Activated CD4-positive, alpha-beta T cell treated with anti-CD3 and anti-CD28 coated beads for 48 hours (primary cell): Measurements from ENCODE around the gene HOXA6.

Source experiments
- DNase-seq: peaks from one replicate; pipeline ENCODE4 v3.0.0-alpha.2; 2020

Gene HOXA6

DNA sequence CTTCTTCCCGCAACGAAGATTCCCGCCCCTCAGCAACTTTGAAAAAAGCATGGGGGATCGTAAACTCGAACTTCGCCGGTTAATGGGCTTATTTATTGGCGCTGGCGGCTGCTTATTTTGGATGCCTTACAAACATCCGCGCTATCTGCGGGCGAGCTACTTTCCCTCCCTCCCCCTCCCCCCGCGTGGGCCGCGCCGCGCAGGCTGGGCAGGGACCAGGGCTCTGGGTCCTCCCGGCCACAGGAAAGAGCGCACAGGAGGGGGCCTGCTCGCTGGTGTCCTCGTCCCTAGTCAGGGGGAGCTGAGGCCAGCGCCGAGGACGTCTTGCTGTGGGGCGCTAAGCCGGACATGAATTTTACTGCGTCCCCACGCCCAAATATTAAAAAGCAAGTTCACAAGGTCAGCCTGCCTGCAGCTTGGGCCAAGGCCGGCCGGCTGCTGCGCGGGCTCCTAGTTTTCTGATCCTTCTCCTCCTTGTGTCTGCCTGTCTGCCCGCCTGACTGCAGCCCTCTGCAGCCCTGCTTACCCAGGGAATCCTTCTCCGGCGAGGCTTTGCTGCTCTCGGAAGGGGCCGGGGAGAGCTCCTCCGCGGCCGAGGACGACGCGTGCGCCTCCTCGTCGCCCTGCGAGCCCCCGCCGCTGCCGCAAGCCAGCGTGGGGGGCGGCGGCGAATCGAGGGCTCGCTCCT lies 25.4 kb upstream of the HOXA6 start:
- DNase-seq, result peak; percentile 22

DNA sequence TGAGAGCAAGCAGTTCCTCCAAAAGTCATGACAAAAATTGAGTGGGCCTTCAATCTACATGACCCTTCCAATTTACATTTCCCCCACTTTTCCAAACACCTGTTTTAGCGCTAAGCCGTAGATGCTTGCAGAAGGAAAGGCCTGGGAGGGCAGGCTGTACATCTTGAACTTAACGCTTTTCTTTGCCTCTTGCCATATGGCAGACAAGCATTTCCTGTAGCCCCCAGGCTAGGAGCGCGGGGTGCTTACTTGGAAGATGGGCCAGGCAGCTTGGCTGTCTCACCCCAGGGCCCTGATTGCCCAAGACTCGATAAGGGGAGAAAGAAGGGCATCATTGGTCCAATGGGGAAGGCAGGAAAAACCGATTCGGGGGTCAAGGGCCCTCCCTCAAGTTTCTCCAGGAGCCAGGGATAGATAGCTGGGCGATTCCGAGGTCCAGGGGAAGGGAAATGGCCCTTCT lies 24.8 kb upstream of the HOXA6 start:
- peak; percentile 4 for DNase-seq

DNA sequence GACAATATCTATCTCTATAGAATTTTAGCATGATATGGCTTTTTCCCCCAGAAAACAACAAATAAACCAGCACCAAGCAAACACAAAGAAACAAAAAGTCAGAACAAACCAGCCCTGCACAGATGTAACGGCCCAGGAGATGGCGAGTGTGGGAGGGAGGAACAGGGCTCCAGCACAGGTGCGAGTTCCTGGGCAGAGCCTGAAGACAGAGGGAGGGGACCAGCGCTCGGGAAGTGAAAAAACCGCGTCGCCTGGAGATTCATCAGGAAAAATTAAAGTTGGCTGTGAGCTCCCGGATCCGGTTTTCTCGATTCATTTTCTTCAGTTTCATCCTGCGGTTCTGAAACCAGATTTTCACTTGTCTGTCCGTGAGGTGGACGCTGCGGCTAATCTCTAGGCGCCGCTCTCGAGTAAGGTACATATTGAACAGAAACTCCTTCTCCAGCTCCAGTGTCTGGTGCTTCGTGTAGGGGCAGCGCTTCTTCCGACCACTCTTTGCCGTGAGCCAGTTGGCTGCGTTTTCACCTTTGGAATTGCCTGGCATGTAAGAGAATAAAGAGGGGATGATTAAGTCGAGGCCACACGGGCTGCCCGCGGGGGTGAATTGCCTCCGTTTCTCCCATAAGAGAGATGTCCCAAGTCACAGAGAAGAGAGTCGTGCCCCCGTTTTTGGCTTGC lies 24.2 kb upstream of the HOXA6 start:
- DNase-seq, result peak; percentile 25

DNA sequence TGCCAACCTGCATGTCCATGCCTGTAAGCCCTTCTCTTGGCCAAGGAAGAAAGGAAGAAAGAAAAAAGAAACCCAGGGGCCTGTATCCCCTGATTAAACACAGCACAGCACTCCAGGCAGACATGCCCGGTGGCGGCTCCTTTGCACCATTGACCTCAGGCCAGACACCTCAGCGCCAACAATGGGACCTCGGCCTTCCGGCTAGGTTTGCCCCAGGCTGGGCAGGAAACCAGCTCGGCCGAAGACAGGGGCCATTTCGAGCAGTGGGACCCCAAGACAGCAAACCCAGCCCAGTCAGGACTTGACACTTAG lies 23.7 kb upstream of the HOXA6 start:
- DNase-seq, result peak; percentile 6

DNA sequence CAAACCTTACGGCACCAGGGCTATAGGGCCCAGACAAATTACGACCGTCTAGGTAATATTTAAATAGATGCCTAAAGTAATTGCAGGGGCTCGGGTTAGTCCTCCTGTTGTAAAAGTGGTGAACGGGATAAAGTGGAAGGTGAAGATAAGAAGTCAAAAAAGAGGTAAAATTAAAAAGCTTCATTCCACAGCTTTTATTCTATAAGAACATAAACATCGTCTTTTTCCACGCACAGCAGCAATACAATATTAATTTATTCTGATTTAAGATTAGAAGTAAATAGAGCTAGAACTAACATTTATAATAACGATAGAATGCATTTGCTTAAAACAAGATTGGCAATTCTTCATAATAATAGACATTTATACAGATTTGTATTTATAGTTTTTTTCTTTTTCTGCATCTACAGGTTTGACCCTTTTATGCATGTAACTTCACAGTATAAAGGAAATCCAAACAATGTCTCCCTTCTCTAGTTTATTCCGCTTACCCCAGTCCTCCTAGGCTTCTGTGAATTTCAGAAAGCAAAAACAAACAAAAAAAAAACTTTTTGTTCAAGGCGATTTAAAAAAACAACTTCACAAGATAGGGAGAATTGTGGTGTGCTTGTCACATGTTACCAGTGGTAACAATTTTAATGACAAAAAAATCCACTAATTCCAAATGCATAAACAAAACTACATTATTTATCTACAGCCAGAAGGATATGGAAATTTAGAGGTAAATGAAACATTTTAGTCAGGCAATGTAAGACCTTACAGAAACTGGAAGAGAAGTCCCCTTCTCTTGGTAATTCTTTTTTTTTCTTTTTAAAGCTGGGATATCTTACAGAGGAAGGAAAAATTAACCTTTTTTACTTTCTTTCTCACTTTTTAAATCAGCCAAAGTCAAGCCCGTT lies 23.1 kb upstream of the HOXA6 start:
- no peak for DNase-seq

DNA sequence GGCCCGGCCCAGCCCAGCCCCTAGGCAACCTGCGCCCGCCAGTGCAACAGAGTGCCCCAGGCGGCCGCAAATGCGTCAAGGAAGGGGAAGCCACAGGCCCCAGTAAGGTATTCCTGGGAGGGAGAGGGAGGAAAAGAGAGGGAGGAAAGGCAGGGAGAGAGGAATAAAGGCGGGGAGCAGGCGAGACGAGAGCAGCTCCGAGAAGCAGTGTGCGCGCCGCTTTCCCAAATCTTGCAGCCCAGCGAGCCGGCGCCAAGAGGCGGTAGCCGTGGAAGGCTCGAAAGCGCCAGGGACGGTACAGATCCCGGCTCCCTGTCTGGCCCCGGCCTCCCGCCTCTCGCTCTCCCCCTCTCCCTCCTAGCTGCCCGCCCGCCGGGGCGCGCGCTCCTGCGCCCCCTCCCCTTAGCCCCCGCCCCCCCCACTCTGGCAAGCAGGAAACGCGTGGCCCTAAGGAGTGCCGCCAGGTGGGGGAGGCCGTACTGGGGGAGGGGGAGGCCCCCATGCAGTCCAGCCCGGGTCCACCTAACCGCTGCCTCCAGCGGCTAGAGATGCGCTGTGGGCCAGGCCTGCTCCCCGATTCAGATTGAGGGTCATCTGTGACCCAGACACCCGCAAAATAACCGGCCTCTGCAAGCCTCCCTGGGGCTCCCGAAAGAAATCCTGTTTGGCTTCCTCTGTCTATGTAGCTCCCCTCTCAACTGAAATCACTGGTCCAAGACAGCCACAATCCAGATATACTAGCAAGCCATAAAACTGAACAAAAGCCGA lies 22.3 kb upstream of the HOXA6 start:
- no peak for DNase-seq

DNA sequence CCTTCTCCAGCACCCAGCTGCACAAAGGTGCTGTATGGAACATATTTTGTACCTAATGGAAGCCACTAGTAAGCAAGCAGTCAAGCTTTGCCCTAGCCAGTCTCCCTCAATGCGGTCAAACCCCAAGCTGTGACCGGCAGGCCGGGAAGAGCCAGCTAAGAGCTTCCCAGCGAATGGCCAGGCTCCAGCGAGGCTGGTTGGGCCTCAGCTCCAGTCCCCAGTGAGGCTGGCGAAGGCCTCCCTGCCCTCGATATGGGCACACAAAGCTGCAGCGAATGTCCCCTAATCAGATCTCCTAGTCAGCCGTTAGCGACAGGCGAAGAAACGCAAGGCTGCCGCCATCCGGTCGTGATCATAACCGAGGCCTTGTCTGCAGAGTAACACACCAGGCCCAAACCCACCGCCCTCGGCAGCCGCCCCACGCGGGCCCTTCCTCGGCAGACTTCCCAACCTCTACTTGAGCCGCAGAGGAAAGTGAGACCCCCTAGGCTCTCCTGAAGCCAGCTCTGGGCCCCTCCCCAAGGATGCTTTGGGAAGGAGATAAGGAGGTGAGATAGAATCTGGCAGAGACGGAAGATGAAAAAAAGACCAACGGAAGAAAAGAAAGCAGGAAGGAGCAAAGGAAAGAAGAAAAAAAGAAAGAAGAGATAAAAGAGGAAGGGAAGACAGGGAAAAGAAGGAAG lies 20.8 kb upstream of the HOXA6 start:
- DNase-seq, result peak; percentile 62

DNA sequence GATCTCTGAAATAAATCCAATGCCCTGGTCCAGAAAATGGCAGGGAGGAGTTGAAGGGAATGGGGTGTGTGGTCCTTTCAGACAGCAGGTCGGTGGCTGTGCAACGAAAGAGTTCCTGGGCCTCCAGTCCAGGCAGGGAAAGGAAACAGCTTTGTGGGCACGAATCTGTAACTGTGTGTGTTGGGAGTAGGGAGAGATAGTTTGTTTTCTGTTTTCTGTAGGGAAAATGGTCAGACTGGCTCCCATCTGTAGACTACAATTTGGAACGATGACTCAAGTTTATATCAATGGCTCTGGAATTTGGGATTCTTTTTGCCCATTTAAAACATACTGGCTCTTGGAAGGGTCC lies 20.3 kb upstream of the HOXA6 start:
- no peak for DNase-seq

DNA sequence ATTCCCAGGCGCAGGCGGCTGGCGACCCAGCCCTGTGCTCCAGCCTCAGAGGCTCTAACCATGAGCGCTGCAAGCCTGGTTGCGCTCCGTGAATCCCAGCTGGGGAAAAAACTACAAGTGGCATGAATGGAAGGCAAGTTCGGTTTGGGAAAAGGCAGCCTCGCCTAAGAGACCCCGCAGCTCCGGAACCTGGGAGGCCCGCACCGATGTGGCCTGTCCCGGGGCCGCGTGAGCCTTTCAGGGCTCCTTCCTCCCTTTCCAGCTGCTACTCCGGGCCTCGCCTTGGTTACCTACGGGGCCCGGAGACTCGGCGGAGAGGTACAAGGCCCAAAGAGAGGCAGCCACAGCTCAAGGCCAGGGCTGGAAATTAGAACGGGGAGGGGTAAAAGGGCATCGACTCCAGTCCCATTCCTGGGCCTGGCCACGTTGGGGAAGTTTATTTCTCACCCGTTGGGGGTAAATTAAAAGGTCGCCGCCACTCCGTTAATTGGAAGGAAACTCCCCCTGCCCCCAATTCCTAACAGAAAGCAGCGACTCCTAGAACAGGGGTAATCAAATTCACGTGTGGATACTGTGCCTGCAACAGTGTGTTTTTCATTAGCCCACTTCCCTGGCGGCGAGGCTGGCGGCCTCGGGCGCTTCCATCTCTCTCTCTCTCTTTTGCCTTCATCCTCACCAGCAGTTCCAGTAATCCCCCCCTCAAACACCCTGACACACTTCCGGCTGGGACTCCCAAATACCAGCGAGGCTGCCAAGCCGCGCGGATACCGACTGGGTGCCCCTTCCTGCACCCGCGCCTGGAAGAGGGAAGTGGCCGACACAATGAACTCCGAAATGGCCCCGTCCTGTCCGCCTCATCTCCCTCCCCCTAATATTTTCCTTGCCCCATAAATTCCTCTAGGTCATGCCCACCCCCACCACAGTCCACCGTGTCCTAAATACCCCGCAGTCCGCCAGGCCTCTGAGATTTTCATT lies 19.2 kb upstream of the HOXA6 start:
- no peak for DNase-seq

DNA sequence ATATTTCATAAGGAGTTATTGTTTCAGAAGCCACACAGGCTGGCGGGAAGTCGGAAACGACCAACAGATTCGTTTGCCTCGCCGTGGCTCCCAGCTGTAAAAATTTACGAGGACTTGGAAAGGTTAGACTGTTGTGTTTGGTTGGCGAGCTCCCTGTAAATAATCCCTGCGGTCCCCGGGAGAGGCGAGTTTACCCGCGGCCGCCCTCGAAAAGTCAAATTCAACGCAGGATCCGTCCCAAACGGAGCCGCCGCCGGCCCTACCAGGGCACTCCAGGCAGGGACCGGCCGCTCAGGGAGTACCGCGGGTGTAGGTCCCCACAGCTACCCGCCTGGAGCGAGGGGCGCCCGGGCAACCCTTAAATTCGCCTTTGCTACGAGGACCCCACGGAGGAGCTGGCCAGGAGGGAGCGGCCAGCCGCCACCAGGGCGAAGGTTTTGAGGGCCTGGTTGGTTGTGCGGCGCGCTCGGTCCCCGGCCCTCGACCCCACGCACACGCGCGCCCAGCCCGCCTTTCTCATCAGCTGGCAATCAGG lies 18.5 kb upstream of the HOXA6 start:
- DNase-seq, result no peak

DNA sequence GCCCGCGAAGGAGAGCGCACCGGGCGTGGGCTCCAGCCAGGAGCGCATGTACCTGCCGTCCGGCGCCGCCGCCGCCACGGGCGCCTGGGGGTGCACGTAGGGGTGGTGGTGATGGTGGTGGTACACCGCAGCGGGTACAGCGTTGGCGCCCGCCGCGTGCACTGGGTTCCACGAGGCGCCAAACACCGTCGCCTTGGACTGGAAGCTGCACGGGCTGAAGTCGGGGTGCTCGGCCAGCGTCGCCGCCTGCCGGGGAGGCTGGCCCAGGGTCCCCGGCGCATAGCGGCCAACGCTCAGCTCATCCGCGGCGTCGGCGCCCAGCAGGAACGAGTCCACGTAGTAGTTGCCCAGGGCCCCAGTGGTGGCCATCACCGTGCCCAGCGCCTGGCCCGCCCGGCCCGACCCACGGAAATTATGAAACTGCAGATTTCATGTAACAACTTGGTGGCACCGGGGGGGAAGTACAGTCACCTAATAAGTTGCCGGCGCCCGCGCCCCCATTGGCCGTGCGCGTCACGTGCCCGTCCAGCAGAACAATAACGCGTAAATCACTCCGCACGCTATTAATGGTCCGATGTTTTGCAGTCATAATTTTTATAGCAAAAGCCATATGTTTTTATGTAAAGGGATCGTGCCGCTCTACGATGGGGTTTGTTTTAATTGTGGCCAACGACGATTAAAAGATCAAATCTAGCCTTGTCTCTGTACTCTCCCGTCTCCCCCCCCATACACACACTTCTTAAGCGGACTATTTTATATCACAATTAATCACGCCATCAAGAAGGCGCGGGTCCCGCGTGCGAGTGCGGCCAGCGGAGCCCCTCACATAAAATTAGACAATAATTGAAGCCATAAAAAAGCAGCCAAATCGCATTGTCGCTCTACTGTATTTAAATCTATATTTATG lies 17.8 kb upstream of the HOXA6 start, which contains the start of gene HOXA9:
HOXA9 (minus strand) TSS at position 449 of the 907 bp plus-strand sequence; CDS start at position 369, 80 bp downstream.
- no peak for DNase-seq

DNA sequence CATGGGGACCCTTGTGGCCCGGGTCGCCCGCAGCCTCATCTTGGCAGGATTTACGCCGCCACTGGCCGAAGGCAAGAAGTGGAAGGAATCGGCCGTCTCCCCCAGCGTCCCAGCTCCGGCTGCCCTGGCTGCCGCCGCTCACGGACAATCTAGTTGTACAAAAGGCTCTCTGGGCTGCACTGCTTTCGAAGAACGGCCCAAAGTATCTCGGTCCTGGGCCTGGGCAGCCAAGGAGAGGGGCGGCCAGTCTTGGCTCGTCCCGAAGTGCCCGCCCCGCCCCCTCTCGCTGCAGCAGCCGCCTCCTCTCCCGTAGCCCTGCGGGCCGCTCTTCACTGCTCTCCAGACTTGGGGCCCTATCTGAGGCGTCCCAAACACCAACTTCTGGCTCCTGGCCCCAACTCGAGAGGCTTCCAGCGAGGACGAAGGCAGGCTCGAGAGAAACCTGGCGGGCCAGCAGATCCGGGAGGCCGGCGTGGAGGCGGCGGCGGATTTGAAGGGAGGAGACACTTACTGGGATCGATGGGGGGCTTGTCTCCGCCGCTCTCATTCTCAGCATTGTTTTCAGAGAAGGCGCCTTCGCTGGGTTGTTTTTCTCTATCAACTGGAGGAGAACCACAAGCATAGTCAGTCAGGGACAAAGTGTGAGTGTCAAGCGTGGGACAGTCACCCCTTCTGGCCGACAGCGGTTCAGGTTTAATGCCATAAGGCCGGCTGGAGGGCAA lies 17.0 kb upstream of the HOXA6 start:
- DNase-seq, result no peak

DNA sequence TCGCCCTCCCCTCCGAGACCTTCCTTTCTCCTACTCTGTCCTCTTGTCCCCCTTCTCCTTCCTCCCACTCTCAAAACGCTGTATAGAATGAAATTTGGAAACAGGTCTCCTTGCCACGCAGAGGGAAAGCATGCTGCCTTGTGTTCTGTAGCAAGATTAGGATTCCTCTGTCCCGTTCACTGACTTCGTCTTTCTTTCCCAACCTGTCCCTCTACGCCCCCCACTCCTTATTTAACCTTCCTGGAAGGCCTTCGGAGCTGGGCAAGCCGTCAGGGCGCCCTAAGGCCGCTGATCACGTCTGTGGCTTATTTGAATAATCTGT lies 16.4 kb upstream of the HOXA6 start:
- DNase-seq, result no peak

DNA sequence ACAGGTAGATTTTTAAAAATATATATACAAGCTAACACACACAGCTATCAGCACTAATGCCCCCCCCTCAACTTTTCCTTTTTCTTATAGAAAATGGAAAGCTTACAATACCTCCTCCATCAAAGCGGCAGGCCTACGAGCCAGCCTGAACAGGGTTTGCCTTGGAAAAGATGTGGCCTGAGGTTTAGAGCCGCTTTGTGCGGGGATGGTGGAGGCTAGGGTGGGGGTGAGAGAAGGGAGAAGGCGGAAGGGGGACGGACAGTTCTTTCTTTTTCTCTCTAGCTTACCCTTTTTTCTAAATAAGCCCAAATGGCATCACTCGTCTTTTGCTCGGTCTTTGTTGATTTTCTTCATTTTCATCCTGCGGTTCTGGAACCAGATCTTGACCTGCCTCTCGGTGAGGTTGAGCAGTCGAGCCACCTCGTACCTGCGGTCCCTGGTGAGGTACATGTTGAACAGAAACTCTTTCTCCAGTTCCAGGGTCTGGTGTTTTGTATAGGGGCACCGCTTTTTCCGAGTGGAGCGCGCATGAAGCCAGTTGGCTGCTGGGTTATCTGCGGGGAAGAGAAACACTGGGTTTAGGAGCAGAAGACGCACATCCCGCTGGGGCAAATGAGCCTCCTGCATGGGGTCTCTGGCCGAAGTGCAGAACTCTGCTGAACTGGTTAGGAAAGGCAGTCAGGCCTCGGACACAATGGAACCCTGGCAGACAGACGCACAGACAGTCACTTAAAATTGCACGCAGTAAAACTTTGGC lies 15.9 kb upstream of the HOXA6 start:
- DNase-seq, result no peak

DNA sequence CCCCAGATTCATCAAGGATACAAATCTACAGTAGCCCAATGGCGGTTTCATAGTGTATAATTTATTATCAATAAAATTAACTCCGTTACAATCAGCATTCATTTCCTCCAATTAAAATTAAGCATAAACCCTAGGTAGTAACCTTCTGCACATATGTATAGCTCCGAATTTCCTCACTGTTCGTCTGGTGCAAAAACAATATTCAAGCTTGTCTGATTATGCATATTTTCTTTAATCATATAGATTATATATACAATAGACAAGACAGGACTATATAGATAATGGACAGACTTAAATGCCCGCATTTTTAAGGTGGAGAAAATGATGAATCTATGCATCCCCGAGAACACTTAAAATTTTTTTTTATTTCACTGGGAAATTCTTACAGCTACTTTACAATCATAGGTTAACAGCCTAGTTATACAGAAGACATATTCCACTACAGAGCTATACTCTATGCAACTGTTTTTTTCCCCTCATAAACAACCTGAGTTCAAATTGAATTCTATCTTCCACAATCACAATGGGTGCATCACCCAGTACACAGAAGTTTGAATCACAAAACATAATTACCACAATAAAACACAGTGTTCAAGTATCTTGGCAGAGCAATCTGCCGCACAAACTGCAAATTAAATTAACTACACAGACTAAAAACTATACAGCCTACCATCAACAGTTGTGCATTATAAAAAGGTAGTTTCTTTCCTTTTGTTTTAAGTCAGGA lies 15.2 kb upstream of the HOXA6 start:
- DNase-seq, result no peak

DNA sequence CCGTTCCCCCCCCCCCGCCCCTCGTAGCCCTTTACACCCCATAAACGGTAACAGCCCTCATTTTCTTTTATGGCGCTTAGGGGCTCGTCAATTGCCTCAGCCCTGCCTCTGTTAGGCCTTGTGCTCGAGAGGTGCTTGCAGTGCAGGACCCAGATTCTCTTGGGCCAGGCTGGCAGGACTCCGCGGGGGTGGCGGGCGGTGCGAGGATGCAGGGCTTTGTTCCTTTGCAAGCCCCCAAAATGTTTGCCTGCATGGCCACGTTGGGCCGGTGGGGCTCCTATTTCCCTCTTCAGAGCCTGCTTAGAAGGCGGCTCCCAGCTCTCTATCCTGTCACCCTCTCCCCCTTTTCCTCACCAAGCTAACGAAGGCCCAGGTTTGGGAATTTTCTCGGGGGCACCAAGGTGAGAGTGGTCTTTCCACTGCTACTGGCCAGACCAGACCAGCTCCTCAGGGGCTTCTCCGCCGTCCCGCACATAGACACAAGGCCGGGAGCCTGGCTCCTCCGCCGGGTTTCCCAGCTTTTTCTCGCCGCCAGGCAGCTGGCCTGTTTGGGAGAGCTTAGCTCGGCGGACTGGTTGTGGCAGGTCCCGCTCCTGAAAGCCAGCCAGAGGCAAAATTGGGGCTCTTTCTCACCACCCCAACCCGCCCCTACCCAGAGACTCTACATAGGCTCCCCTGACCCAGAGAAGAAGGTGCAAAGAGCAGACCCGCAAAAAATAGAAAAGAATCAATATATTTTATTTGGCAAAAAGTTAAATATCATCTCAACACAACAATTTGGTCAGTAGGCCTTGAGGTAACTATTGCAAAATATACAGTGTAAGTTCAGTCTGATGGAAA lies 14.4 kb upstream of the HOXA6 start:
- no peak for DNase-seq

DNA sequence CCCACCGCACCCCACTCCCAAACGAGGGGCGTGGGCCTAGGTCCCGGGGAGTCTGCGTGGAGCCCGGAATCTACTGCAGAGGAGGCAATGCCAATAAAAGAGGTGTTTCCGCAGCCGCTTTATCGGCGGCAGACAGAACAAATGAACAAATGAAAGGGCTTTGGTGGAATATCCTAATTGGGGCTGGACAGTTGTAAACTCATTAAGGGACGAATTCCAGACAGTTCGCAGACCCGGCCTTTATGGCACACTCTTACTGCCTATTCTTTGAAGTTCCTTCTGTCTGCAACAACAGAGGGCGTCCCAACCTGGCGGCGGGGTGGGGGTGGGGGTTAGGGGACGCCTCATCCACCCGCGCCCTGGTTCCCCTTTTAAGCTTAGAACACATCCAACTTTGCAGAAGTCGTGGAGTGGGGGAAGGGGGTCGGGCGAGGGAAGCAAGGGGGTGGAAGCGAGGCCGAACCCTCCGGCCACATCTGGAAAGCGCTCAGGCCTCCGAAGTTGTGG lies 13.7 kb upstream of the HOXA6 start:
- DNase-seq, result no peak
